ENCODE measurements around the gene COL25A1. TPM values are rescaled to one million over a fixed set of nuclear protein-coding genes. Genes with fewer than 3 reads are reported as not detected.
"Not testable (repeated sequence)": the region's sequence is repeated elsewhere in the genome, so short reads cannot be mapped to it uniquely, and the experiment has no call there.

COL25A1 gene
- total RNA-seq, 2 experiments from 2014 or later = 0.36 TPM; not detected in 1

DNA sequence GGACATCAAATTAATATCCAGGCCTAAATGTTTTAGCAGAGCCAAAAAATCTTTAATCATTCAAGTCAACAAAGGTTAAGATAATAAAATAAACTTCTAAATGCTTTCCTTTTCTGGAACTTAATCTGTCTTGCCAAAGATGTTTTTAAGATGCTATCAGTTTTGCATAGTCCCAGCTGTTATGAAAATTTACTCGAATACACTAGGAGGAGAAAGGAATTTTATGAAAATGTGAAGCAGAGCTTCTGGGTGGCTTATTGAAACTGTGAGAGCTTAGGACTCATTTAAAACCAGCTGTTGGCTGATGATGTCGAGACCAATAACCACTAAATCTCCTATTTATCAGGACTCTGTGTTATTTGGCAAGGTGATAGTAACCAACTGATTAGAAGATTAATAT lies 337.4 kb downstream of the COL25A1 start:
- no peak overlapping the region for H3K4me3 Mint-ChIP-seq
- no peaks in the 10 kb centered on the region for H3K27me3 Mint-ChIP-seq
- no peaks in the 10 kb centered on the region for H3K36me3 Mint-ChIP-seq
- no peaks in the 10 kb centered on the region for H3K4me1 Mint-ChIP-seq
- no peaks in the 10 kb centered on the region for H3K9me3 Mint-ChIP-seq
- H3K27ac Mint-ChIP-seq = no peak overlapping the region
- no peak for DNase-seq

DNA sequence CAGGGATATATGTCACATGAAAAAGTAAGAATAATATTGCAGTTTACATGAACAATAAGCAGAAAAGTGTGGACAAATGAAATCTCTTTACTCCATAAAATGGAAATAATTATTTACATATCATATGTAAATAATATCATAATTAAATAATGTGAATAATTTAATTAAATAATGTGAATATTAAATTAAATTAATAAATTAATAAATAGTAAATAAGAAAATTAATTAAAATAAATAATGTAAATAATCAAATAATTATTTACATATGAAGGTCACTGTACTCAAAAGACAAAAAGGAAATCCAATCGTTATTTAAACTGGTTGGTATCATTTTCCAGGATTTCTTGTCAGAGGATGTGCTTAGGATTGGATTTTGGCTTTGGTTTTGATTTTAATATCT lies 338.5 kb downstream of the COL25A1 start:
- no peak overlapping the region for H3K27ac Mint-ChIP-seq

DNA sequence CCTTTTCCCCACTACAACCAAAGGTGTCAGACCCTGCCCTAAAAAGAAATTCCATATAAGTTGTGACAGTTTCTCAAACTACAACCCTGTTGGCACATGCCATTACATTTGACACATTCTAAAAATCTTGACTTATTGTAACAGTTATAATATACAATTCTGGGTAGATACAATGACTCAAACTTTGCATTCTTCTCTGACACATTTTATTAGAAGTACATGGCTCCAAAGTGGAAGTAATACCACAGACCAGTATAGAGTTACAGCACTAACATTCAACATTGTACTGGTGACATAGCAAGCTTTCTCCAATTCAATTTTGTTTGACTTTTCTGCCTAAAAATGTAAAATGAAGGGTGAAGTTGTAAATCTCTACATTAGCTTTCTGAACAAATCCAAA lies 343.0 kb downstream of the COL25A1 start:
- no peak overlapping the region for H3K27ac Mint-ChIP-seq
- no peaks in the 10 kb centered on the region for H3K9me3 Mint-ChIP-seq
- peaks cover 12% of the 10 kb centered on the region for H3K27me3 Mint-ChIP-seq
- DNase-seq = no peak
- no peaks in the 10 kb centered on the region for H3K4me1 Mint-ChIP-seq
- no peaks in the 10 kb centered on the region for H3K36me3 Mint-ChIP-seq
- no peak overlapping the region for H3K4me3 Mint-ChIP-seq

More for the DNA sequence above, 338.5 kb downstream of the COL25A1 start:
- no peaks in the 10 kb centered on the region for H3K4me1 Mint-ChIP-seq
- no peak overlapping the region for H3K4me3 Mint-ChIP-seq
- H3K27me3 Mint-ChIP-seq = peaks cover 8% of the 10 kb centered on the region
- no peaks in the 10 kb centered on the region for H3K9me3 Mint-ChIP-seq
- no peak for DNase-seq
- H3K36me3 Mint-ChIP-seq = no peaks in the 10 kb centered on the region

DNA sequence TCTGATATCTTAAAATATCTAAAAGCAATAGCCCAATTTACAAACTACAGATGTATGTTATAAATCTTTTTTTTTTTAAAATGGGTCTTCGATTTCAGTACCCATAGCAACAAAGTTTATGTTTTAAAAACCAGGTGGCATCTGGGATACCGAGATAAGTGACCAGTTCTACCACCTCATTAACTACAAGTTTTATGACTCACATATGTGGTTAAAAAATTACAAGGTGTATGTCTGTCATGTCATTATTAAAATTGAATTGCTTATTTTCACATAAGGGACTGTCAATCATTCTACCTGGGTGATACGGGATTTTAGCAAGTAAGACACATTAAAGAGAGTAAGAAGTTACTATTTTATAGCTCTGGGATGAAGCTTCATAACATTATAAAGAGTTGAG lies 347.6 kb downstream of the COL25A1 start:
- no peak overlapping the region for H3K27ac Mint-ChIP-seq
- no peaks in the 10 kb centered on the region for H3K4me1 Mint-ChIP-seq
- H3K9me3 Mint-ChIP-seq = no peaks in the 10 kb centered on the region
- no peak overlapping the region for H3K4me3 Mint-ChIP-seq
- H3K36me3 Mint-ChIP-seq = no peaks in the 10 kb centered on the region
- peaks cover 12% of the 10 kb centered on the region for H3K27me3 Mint-ChIP-seq
- no peak for DNase-seq

DNA sequence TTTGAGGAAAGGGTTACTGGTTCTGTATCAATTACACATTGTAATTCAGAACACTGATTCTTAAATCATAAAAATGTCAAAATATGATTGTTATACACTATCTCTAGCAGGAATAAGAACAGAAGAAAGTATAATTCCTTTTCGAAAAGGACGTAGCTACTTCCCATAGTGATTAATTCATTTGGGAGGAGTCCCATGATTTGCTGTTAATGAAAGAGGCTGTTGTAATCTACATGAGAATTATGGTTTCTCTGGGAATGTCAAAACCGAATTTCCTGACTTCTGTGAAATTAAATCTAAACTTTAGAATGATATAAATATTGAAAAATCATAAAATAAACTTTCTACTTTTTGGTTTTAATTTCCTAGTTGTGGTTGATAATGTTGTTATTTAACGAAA lies 348.5 kb downstream of the COL25A1 start:
- no peaks in the 10 kb centered on the region for H3K9me3 Mint-ChIP-seq
- H3K4me3 Mint-ChIP-seq = no peak overlapping the region
- H3K27me3 Mint-ChIP-seq = peaks cover 5% of the 10 kb centered on the region
- H3K4me1 Mint-ChIP-seq = no peaks in the 10 kb centered on the region
- no peaks in the 10 kb centered on the region for H3K36me3 Mint-ChIP-seq
- no peak overlapping the region for H3K27ac Mint-ChIP-seq
- DNase-seq = no peak

DNA sequence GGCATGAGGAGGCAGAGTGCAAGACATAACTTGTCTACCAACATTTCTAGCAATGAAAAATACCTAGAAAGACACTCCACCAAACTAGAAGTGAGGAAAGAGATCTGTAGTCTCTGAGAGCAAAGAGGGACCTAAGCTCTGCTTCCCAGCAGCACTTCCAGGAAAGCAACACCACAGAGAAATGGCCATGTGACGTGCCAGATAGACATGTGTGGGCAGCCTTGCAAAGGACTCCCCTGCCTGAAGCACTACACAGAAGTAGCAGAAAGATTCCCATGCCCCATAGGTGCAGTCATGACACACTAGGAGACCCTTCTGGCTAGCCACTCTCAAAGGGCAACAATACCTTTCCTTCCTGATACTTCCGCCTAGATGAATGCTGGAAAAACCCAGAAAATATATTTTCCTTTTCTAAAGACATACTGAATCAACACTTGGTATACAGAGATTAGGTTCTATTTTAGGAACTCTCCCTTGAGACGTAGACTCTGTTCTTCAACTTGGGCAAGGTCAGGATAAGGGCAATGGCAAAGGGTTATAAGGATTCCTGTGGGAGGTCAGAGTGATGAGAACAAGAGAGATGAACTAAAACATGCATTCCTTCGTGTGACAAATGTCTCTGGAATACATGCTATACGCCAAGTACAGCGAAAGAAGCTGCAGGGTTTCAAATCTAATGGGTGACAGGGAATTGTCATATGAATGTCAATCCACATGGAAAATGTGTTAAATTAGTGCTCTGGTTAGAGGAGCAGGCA lies 352.1 kb downstream of the COL25A1 start:
- DNase-seq = no peak
- H3K9me3 Mint-ChIP-seq = no peaks in the 10 kb centered on the region
- no peaks in the 10 kb centered on the region for H3K4me1 Mint-ChIP-seq
- no peaks in the 10 kb centered on the region for H3K27me3 Mint-ChIP-seq
- H3K27ac Mint-ChIP-seq = no peak overlapping the region
- H3K36me3 Mint-ChIP-seq = no peaks in the 10 kb centered on the region
- H3K4me3 Mint-ChIP-seq = no peak overlapping the region

DNA sequence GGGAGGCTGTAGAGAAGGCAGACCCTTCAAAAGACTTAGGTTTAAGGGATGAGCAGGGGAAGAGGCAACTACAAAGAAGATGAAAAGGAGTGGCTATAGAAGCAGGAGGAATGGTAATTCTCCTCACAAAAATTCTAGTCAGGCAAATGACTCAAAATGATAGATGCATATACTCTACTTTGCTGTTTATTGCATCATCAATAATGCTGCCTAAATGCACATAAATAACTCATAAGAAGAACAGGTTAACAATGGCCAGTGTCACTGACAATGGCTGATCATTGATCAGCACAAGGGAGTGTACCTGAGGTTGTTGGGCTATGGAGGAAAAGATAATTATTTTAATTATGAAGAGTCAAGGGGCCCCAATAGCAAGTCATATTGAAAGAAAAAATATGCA lies 354.9 kb downstream of the COL25A1 start:
- Mint-ChIP-seq H3K9me3 (no peaks in the 10 kb centered on the region), H3K36me3 (no peaks in the 10 kb centered on the region), H3K27ac (no peak overlapping the region), H3K27me3 (no peaks in the 10 kb centered on the region), H3K4me1 (no peaks in the 10 kb centered on the region), H3K4me3 (no peak overlapping the region)
- no peak for DNase-seq

DNA sequence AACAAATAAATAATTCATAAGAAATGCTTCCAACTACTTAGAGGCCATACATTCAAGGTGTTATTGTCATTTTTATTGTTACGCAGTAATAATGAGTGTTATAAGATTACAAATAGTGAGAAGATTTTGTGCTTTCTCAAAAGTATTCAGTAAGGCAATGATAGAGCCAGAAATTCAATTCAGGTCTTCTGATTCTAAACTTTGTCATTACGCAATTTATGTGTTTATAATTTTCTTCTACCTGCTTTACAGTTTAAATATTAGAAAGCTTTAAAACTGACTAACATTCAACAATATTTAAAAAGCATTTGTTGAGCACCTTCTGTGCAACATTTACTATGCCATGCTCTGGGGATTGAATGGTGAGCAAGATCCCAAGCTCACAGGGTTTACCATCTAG lies 356.2 kb downstream of the COL25A1 start:
- Mint-ChIP-seq H3K27ac (no peak overlapping the region), H3K4me1 (no peaks in the 10 kb centered on the region), H3K9me3 (no peaks in the 10 kb centered on the region), H3K27me3 (no peaks in the 10 kb centered on the region), H3K4me3 (no peak overlapping the region), H3K36me3 (no peaks in the 10 kb centered on the region)
- DNase-seq = no peak

DNA sequence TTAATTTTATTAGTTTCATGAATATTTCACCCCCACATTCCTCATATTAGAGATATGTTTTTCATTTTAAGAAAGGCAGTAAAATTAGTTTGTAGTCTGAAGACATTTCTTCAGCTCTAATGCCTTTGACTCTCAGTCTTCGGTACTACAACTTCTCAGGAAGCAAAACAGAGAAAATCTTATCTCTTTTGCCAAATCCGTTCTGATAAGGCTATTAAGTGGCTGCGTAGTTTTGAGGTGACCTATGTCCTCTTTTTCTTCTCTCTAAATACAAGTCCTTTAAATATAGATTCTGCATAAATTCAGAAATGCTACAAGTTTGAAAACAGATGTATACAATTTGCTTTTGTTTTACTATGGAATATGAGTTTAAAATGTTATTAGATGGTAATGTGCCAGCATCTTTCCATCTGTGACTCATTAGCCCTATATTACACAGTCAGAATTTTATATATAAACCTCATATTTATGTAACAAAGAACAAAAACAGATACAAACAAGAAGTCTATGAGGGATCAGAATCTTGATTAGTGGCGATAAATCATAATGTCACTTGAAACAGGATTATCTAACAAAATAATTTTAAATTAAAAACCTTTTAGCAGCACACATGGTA lies 358.4 kb downstream of the COL25A1 start:
- H3K27ac Mint-ChIP-seq = no peak overlapping the region
- no peaks in the 10 kb centered on the region for H3K9me3 Mint-ChIP-seq
- peaks cover 2% of the 10 kb centered on the region for H3K4me1 Mint-ChIP-seq

DNA sequence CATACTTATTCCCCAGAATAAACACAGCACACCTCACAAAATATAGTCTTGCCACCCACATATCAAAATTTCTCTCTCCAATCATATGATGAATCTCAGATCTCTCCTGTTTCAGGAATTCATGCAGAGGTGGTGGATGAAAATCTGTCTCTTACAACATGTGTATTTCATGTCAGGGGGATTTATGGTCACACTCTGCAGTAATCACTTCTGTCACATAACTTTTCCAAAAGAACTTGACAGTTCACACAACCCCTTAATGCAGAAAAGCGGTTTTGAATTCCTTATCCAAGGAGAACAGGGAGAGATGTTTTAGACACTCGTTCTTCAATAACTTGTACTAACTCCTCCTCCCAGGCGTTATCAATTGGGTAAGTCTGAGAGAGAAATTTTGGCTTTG lies 359.1 kb downstream of the COL25A1 start:
- no peak for DNase-seq
- Mint-ChIP-seq H3K27ac (no peak overlapping the region), H3K9me3 (no peaks in the 10 kb centered on the region), H3K27me3 (no peaks in the 10 kb centered on the region), H3K4me3 (no peak overlapping the region), H3K36me3 (no peaks in the 10 kb centered on the region), H3K4me1 (peaks cover 2% of the 10 kb centered on the region)

More for the DNA sequence above, 358.4 kb downstream of the COL25A1 start:
- Mint-ChIP-seq H3K27me3 (no peaks in the 10 kb centered on the region), H3K36me3 (no peaks in the 10 kb centered on the region), H3K4me3 (no peak overlapping the region)
- no peak for DNase-seq

DNA sequence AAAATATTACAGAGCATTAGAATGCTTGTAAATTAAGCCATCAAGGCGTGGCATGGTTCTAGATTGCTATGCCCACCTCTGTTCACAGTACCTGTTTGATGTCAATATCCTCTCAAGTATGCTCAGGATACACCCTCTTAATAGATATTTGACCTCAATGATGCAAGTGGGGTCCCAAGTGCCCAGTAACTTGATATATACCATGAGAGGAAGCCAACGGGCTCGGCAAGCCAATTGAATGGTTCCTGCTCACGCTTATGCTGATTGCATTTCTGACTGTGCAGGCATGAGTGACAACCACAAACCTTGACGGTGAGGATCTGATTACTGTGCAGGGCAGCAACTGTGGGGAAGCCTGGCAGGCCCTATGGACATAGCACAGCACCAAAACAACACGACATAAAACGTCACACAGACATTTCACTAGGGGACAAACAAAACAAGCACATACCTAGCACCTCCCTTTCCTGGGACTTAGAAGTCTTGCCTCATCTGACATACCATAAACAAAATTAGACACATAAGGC lies 360.5 kb downstream of the COL25A1 start:
- Mint-ChIP-seq H3K4me3 (no peak overlapping the region), H3K36me3 (no peaks in the 10 kb centered on the region), H3K27me3 (no peaks in the 10 kb centered on the region), H3K4me1 (peaks cover 2% of the 10 kb centered on the region), H3K9me3 (no peaks in the 10 kb centered on the region), H3K27ac (no peak overlapping the region)
- DNase-seq = no peak

DNA sequence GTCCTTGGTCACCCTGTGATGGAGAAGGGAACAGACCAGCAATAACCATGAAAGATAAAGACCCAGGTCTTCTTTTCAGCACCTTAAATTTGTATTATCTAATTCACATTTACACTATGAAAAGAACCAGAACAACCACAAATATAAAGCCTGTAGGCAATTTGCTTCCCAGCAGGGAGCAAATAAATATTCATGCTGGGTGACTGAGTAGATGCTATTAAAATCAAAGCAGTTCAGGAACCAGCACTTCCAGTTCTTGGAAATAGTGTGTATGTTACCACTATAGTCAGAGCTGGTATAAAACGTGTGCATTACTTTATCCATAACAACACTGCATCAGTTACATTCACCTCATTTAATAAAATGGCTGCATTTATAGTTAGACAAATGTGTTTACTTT lies 361.8 kb downstream of the COL25A1 start:
- peaks cover 2% of the 10 kb centered on the region for H3K4me1 Mint-ChIP-seq
- H3K27ac Mint-ChIP-seq = no peak overlapping the region
- H3K9me3 Mint-ChIP-seq = no peaks in the 10 kb centered on the region
- peaks cover 3% of the 10 kb centered on the region for H3K27me3 Mint-ChIP-seq
- no peak overlapping the region for H3K4me3 Mint-ChIP-seq
- no peaks in the 10 kb centered on the region for H3K36me3 Mint-ChIP-seq
- no peak for DNase-seq

DNA sequence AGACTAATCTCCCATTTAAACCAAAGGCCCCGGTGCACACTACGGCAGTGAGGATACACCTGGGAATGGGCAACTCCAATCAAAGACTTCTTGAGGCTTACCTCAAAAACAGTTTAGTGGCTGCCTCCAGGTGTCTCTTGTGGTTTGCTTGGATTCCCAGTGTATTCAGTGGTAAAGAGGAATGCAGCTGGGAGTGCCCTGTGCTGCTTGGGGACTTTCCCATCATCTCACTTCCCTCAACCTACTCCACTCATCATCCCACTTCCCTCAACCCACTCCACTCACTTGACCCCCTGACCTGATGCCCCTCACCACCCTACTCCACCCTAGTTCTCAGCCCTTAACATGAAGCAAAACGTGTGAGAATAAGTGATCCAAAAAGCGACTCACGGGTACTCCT lies 362.3 kb downstream of the COL25A1 start:
- Mint-ChIP-seq H3K27me3 (peaks cover 3% of the 10 kb centered on the region), H3K4me3 (no peak overlapping the region), H3K36me3 (no peaks in the 10 kb centered on the region), H3K4me1 (peaks cover 2% of the 10 kb centered on the region), H3K27ac (no peak overlapping the region), H3K9me3 (no peaks in the 10 kb centered on the region)
- no peak for DNase-seq

DNA sequence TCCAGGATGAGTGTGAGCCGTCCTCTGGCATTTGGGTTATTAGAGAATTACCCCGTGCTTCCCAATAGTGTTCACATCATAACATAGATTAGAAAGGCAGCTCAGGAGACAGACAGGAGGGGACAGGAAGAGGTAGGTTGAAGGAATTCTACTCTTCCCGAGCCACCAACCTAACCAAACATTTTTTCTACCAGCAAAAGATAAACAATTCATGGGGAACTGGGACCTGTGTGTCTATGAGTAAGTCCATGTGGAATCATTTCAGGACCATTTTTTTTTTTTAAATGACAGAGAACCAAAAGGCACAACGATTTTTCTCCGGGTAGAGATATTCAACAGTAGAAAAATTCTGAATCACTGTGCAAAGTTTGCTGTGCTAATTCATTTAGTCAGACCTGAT lies 365.4 kb downstream of the COL25A1 start:
- Mint-ChIP-seq H3K4me1 (peaks cover 2% of the 10 kb centered on the region), H3K4me3 (no peak overlapping the region), H3K27me3 (peaks cover 10% of the 10 kb centered on the region), H3K27ac (no peak overlapping the region), H3K36me3 (peaks cover 3% of the 10 kb centered on the region), H3K9me3 (peaks cover 3% of the 10 kb centered on the region)
- no peak for DNase-seq

DNA sequence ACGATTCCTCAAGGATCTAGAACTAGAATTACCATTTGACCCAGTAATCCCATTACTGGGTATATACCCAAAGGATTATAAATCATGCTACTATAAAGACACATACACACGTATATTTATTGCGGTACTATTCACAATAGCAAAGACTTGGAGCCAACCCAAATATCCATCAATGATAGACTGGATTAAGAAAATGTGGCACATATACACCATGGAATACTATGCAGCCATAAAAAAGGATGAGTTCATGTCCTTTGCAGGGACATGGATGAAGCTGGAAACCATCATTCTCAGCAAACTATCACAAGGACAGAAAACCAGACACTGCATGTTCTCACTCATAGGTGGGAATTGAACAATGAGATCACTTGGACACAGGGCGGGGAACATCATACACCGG lies 368.5 kb downstream of the COL25A1 start:
- H3K4me3 Mint-ChIP-seq, H3K9me3 Mint-ChIP-seq, H3K36me3 Mint-ChIP-seq, H3K27ac Mint-ChIP-seq, H3K27me3 Mint-ChIP-seq, H3K4me1 Mint-ChIP-seq, DNase-seq: not testable (repeated sequence)

DNA sequence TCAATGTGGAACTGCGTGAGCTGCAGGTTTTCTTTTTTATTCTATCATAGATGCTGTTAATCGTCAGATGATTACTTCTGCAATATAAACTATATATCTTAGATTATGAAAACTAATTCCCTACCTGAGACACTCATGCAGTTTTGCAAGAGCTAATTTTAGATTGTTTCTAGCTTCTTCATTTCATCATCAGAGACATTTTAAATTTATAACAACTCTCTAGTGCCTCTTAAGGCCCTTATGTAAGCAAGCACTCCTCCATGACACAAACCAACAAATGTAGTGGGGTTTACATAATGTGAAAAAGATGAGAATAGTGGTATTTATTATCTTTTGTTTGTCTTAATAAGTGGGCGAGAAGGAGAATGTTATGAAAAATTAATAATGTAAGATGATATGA lies 369.4 kb downstream of the COL25A1 start:
- Mint-ChIP-seq H3K4me1 (no peaks in the 10 kb centered on the region), H3K27me3 (peaks cover 10% of the 10 kb centered on the region), H3K36me3 (peaks cover 3% of the 10 kb centered on the region), H3K4me3 (no peak overlapping the region), H3K27ac (no peak overlapping the region), H3K9me3 (peaks cover 3% of the 10 kb centered on the region)
- no peak for DNase-seq
